Kidney tubule cell (primary cell): ENCODE results near the gene RPS26.
A peak's percentile ranks its signal among the peaks of the same experiment; 100 is the strongest.
"Not testable (repeated sequence)": the region's sequence is repeated elsewhere in the genome, so short reads cannot be mapped to it uniquely, and the experiment has no call there.

Experiments
- DNase-seq: peaks from one replicate; pipeline ENCODE4 v3.0.0-alpha.2; 2018; ENCODE audit warnings: low spot score

The RPS26 gene

GRCh38 chr12:56041552-56042429, at the start of gene RPS26:
TSS of gene RPS26 (plus strand) at chr12:56041918. CDS start at chr12:56042167, 249 bp downstream.
- peak; percentile 100 for DNase-seq

- no peak for DNase-seq
These were observed 48.4 kb upstream of the RPS26 start for GRCh38 chr12:55993230-55993853.

- DNase-seq = no peak
These were observed 46.4 kb upstream of the RPS26 start for GRCh38 chr12:55995366-55995765.

GRCh38 chr12:55996201-55996714, 45.5 kb upstream of the RPS26 start:
- peak; percentile 72 for DNase-seq

GRCh38 chr12:55996715-55997534, 44.8 kb upstream of the RPS26 start, which contains the start of gene SUOX:
TSS of gene SUOX (plus strand) at chr12:55997276. CDS start at chr12:56002222, 4,946 bp downstream.
- peak; percentile 97 for DNase-seq

- DNase-seq = no peak
These were observed 44.2 kb upstream of the RPS26 start for GRCh38 chr12:55997535-55997859.

GRCh38 chr12:55999522-55999921, 42.2 kb upstream of the RPS26 start:
- not testable (repeated sequence) for DNase-seq

- not testable (repeated sequence) for DNase-seq
These were observed 41.6 kb upstream of the RPS26 start for GRCh38 chr12:55999999-56000540.

GRCh38 chr12:56001487-56002100, 40.1 kb upstream of the RPS26 start:
- peak; percentile 63 for DNase-seq

GRCh38 chr12:56003376-56003775, 38.3 kb upstream of the RPS26 start:
- not testable (repeated sequence) for DNase-seq

GRCh38 chr12:56004211-56004610, 37.5 kb upstream of the RPS26 start:
- no peak for DNase-seq

- DNase-seq = peak; percentile 15
These were observed 33.9 kb upstream of the RPS26 start for GRCh38 chr12:56007564-56008559.

- DNase-seq = no peak
These were observed 31.6 kb upstream of the RPS26 start for GRCh38 chr12:56010111-56010570.

- no peak for DNase-seq
These were observed 30.1 kb upstream of the RPS26 start for GRCh38 chr12:56011509-56012090.

- DNase-seq = no peak
These were observed 28.2 kb upstream of the RPS26 start for GRCh38 chr12:56013482-56013881.

- peak; percentile 58 for DNase-seq
These were observed 27.5 kb upstream of the RPS26 start for GRCh38 chr12:56014205-56014604.

- no peak for DNase-seq
These were observed 24.5 kb upstream of the RPS26 start for GRCh38 chr12:56017181-56017580.

- no peak for DNase-seq
These were observed 23.4 kb upstream of the RPS26 start for GRCh38 chr12:56018356-56018755.

GRCh38 chr12:56020423-56021184, 21.1 kb upstream of the RPS26 start, which contains the start of gene IKZF4:
TSS of gene IKZF4 (plus strand) at chr12:56021043. CDS start at chr12:56021494, 451 bp downstream.
- DNase-seq = no peak
